Fibroblast of lung (primary cell): ENCODE results near the gene ELMO1. TPM values are rescaled to one million over a fixed set of nuclear protein-coding genes. Genes with fewer than 3 reads are reported as not detected.
A peak's percentile ranks its signal among the peaks of the same experiment; 100 is the strongest.

Source experiments
- DNase-seq, 2 donors: peaks; one replicate each; pipeline versions ENCODE4 v3.0.0 to v3.0.0-alpha.2; 2010; ENCODE audit warnings: low read depth in 2 of 2
- H2AFZ ChIP-seq: 2 replicates; pipeline ENCODE4 v1.5.1; 2012; ENCODE audit warnings: low read length, control low read depth, inconsistent platforms
- H3K27ac ChIP-seq: 2 replicates; pipeline ENCODE4 v1.5.1; 2011; ENCODE audit warnings: low read length, control low read depth; ENCODE audit not compliant: insufficient read depth
- H3K27me3 ChIP-seq: 2 replicates; pipeline ENCODE4 v1.5.1; 2011; ENCODE audit warnings: mild to moderate bottlenecking, low read length; ENCODE audit not compliant: control insufficient read depth, insufficient read depth
- H3K36me3 ChIP-seq: 2 replicates; pipeline ENCODE4 v1.5.1; 2011; ENCODE audit warnings: low read length; ENCODE audit not compliant: control insufficient read depth, insufficient read depth
- H3K4me1 ChIP-seq: 2 replicates; pipeline ENCODE4 v1.5.1; 2011; ENCODE audit warnings: low read length; ENCODE audit not compliant: control insufficient read depth, insufficient read depth; ENCODE audit errors: extremely low read depth
- H3K4me2 ChIP-seq: 2 replicates; pipeline ENCODE4 v1.5.1; 2011; ENCODE audit warnings: low read length, control low read depth; ENCODE audit not compliant: insufficient read depth; ENCODE audit errors: extremely low read depth
- H3K4me3 ChIP-seq, 4 experiments: fragments of 200-600 bp in 1 of 4; sonication (generic) in 1 of 4; replicated peaks in 1 of 4; 2 replicates each; pipeline ENCODE4 v1.5.1; 2011 to 2016; ENCODE audit warnings: low read length in 4 of 4, low read depth in 3 of 4, mild to moderate bottlenecking in 3 of 4, control low read depth in 2 of 4, inconsistent platforms in 1 of 4, mixed read lengths in 1 of 4; ENCODE audit not compliant: insufficient read depth in 1 of 4; ENCODE audit errors: control extremely low read depth in 1 of 4
- H3K79me2 ChIP-seq: 2 replicates; pipeline ENCODE4 v1.5.1; 2012; ENCODE audit warnings: mild to moderate bottlenecking, low read length, inconsistent platforms; ENCODE audit not compliant: control insufficient read depth, insufficient read depth
- H3K9ac ChIP-seq: 2 replicates; pipeline ENCODE4 v1.5.1; 2011; ENCODE audit warnings: mild to moderate bottlenecking, low read length, control low read depth; ENCODE audit not compliant: insufficient read depth
- H3K9me3 ChIP-seq: 2 replicates; pipeline ENCODE4 v1.5.1; 2012; ENCODE audit warnings: low read depth, low read length; ENCODE audit not compliant: control insufficient read depth, insufficient read depth
- H4K20me1 ChIP-seq: 2 replicates; pipeline ENCODE4 v1.5.1; 2011; ENCODE audit warnings: low read length; ENCODE audit not compliant: control insufficient read depth, insufficient read depth; ENCODE audit errors: extremely low read depth
- EZH2 ChIP-seq: IDR thresholded peaks from 2 replicates; pipeline ENCODE4 v1.5.1; 2012; ENCODE audit warnings: low read length, control low read depth, mild to moderate bottlenecking; ENCODE audit errors: missing control alignments
- polyA plus RNA-seq, 2 donors: library from polyadenylated mRNA; depleted of rRNA in 1 of 2; stranded (reverse) in 1 of 2; unstranded in 1 of 2; fragments of >200 nt; gene quantifications; 2 replicates each; pipeline ENCODE4 v1.2.1, GENCODE V29; 2011 to 2012; ENCODE audit warnings: missing spikeins in 1 of 2
- total RNA-seq: library from RNA; depleted of rRNA; stranded (reverse); fragments of >200 nt; gene quantifications from 2 replicates; pipeline ENCODE4 v1.2.1, GENCODE V29; 2014
- TF ChIP-seq, protein P1 (sequence below), 2 donors: IDR thresholded peaks in 1 of 2; conservative IDR thresholded peaks in 1 of 2; 1 replicate in 1 of 2; 2 replicates in 1 of 2; pipeline ENCODE4 v1.5.1; 2011 to 2012; ENCODE audit warnings: low read length in 2 of 2, control low read depth in 1 of 2, inconsistent platforms in 1 of 2, low read depth in 1 of 2, mild to moderate bottlenecking in 1 of 2

The ELMO1 gene
- total and polyA plus RNA-seq, 2 donors (not counting 1 experiment from before 2014, with no cell fraction given): 0.50 TPM; not detected in 1

DNA sequence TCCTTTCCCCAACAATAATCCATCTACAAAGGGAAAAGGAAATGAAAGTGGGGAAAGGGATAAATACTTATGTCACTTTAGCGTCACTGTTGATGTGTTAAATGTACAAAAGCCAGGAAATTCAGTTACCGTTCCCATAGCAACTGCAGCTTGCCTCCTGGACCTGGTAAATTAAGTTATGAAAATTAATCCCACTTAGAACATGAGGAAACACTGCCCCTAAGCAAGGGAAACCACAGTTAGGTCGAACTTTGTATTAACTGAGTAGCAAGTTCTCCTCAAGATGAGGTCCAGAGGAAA lies 386.2 kb downstream of the ELMO1 start:
- Histone ChIP-seq H3K4me2 (no peak overlapping the region), H2AFZ (no peak overlapping the region), H3K4me1 (no peaks in the 10 kb centered on the region), H3K36me3 (no peaks in the 10 kb centered on the region), H3K27ac (no peak overlapping the region), H3K9ac (no peak overlapping the region), H3K4me3 (no peak overlapping the region), H4K20me1 (no peaks in the 10 kb centered on the region), H3K79me2 (no peaks in the 10 kb centered on the region), H3K27me3 (no peaks in the 10 kb centered on the region), H3K9me3 (no peaks in the 10 kb centered on the region)
- TF ChIP-seq, protein P1, sequence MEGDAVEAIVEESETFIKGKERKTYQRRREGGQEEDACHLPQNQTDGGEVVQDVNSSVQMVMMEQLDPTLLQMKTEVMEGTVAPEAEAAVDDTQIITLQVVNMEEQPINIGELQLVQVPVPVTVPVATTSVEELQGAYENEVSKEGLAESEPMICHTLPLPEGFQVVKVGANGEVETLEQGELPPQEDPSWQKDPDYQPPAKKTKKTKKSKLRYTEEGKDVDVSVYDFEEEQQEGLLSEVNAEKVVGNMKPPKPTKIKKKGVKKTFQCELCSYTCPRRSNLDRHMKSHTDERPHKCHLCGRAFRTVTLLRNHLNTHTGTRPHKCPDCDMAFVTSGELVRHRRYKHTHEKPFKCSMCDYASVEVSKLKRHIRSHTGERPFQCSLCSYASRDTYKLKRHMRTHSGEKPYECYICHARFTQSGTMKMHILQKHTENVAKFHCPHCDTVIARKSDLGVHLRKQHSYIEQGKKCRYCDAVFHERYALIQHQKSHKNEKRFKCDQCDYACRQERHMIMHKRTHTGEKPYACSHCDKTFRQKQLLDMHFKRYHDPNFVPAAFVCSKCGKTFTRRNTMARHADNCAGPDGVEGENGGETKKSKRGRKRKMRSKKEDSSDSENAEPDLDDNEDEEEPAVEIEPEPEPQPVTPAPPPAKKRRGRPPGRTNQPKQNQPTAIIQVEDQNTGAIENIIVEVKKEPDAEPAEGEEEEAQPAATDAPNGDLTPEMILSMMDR (conservative IDR thresholded peaks at IDR 0.05 in 1 of 2, IDR thresholded peaks at IDR 0.05 in 1 of 2; ENCODE audit: low read depth in 1 of 2, low read length in 2 of 2): no peak
- no peak for TF ChIP-seq EZH2
- no peak for DNase-seq

DNA sequence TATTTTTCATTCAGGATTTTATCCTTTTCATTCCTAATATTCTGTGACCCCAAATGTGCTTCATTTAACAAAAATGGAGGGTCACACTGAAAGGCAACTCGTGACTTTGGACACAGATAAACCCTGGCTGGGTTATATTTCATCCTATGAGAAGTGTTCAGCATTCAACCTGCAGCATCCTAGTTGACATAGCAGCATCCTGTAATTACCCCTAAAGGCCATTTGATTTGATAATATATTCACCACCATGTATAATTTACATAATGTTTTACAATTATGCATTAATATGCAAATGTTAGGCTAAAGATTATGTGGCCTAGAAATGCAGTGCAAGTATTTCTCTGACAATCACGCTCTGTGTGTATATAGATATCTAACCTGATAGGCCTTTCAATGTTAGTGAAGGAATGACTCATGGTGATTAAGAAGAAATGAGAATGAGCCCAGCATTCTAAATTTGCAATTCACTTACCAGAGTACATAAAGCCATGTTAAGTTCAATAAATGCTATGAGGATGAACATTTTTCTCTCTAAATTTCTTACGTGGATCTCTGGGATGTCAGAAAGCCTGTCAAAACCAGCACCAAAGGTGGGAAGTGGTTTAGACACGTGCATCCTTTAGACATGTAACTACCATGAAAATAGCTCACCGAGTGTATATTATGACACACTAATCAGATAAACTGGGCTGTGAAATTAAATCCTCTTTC lies 386.7 kb downstream of the ELMO1 start:
- no peaks in the 10 kb centered on the region for H3K9me3 ChIP-seq
- H3K36me3 ChIP-seq: no peaks in the 10 kb centered on the region
- no peaks in the 10 kb centered on the region for H3K79me2 ChIP-seq
- H3K27me3 ChIP-seq: no peaks in the 10 kb centered on the region
- no peak overlapping the region for H2AFZ ChIP-seq
- H3K4me3 ChIP-seq: no peak overlapping the region
- DNase-seq: peak in 1 of 2 donors; percentile 20
- TF ChIP-seq, protein P1 (conservative IDR thresholded peaks at IDR 0.05 in 1 of 2, IDR thresholded peaks at IDR 0.05 in 1 of 2; ENCODE audit: low read depth in 1 of 2, low read length in 2 of 2): no peak
- TF ChIP-seq EZH2: no peak
- no peak overlapping the region for H3K27ac ChIP-seq
- no peak overlapping the region for H3K4me2 ChIP-seq
- H4K20me1 ChIP-seq: no peaks in the 10 kb centered on the region
- no peak overlapping the region for H3K9ac ChIP-seq
- H3K4me1 ChIP-seq: no peaks in the 10 kb centered on the region

DNA sequence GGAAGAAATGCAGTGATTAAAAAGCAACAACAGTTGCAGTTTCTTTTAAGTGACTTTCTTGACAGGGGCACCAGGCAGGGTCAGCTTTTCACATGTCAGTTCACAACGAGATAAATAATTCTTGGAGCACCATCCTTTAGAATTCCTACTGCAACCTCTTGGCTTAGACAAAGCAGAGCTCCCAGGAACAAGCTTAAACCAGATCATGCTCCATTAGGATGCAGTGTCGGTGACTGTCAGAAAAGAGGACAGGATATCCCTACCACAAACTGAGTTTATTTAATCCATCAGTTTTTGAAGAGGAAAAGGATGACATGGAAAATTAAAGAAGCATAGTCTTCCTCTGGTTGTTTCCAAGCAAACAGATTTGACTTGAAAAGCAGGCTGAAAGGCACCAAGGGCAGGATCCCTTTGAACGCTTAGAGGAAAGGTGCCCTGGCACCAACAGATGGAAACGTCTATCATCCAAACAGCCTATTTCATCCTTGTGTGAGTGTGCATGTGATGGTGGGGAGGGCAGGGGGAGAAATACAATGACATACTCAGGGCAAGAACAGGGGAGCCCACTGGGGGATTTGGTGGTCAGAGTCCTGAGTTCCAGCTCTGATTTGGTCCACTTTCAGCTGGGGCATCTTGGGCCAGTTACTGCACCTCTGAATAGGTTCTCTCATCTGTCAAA lies 392.3 kb downstream of the ELMO1 start:
- Histone ChIP-seq H3K27ac (no peak overlapping the region), H3K9ac (no peak overlapping the region), H3K4me2 (no peak overlapping the region), H3K4me3 (no peak overlapping the region), H3K36me3 (no peaks in the 10 kb centered on the region), H3K9me3 (no peaks in the 10 kb centered on the region), H3K4me1 (no peaks in the 10 kb centered on the region), H3K27me3 (no peaks in the 10 kb centered on the region), H4K20me1 (no peaks in the 10 kb centered on the region), H2AFZ (no peak overlapping the region), H3K79me2 (no peaks in the 10 kb centered on the region)
- TF ChIP-seq, protein P1 (conservative IDR thresholded peaks at IDR 0.05 in 1 of 2, IDR thresholded peaks at IDR 0.05 in 1 of 2; ENCODE audit: low read depth in 1 of 2, low read length in 2 of 2): no peak
- TF ChIP-seq EZH2: no peak
- no peak for DNase-seq
